T-helper 1 cell treated with Interleukin-12 subunit alpha and Interleukin-12 subunit beta and Interleukin-4 antibody, amounts not matched to agents 30 μg/mL and 1 μg/mL, for 36 hours (primary cell): ENCODE results near the gene RIC8B.

Experiments used
- H3K27ac Mint-ChIP-seq: one replicate; pipeline ENCODE4 v1.8.0; 2021; ENCODE audit warnings: mild to moderate bottlenecking, mixed read lengths
- H3K27me3 Mint-ChIP-seq: one replicate; pipeline ENCODE4 v1.8.0; 2021; ENCODE audit warnings: low read depth, mixed read lengths
- H3K36me3 Mint-ChIP-seq: one replicate; pipeline ENCODE4 v1.8.0; 2021; ENCODE audit warnings: low read depth, mixed read lengths
- H3K4me1 Mint-ChIP-seq: one replicate; pipeline ENCODE4 v1.8.0; 2021; ENCODE audit warnings: low read depth, mixed read lengths
- H3K4me3 Mint-ChIP-seq: one replicate; pipeline ENCODE4 v1.8.0; 2021; ENCODE audit warnings: mild to moderate bottlenecking, moderate library complexity, mixed read lengths
- H3K9me3 Mint-ChIP-seq: one replicate; pipeline ENCODE4 v1.8.0; 2021; ENCODE audit warnings: mixed read lengths

RIC8B gene

DNA sequence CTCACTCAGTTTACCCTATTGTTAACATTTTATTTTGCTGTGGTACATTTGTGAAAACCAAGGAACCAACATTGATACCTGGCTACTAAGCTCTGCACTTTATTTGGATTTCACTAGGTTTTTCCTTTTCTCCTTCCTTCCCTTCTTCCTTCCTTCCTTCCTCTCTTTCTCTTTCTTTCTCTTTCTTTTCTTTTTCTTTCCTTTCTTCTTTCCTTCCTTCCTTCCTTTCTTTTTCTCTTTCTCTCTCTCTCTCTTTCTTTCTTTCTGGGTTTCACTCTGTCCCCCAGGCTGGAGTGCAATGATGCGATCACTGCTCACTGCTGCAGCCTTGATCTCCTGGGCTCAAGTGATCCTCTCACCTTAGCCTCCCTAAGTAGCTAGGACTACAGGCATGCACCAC is 152.2 kb downstream of the RIC8B start:
- Mint-ChIP-seq H3K36me3 (no peaks in the 10 kb centered on the region), H3K4me1 (no peaks in the 10 kb centered on the region), H3K4me3 (no peak overlapping the region), H3K27me3 (peaks cover 51% of the 10 kb centered on the region), H3K9me3 (peaks cover 7% of the 10 kb centered on the region), H3K27ac (no peak overlapping the region)

DNA sequence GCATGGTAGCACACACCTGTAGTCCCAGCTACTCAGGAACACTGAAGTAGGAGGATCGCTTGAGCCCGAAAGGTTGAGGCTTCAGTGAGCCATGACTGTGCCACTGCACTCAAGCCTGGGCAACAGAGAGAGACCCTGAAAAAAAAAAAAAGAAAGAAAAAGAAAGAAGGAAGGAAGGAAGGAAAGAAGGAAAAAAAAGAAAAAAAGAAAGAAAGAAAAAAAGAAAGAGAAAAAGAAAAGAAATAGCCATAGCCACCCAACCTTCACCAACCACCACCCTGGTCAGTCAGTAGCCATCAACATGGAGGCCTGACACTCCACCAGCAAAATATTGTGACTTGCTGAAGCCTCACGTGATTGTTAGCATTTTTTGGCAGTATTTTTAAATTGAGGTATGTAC is 159.8 kb downstream of the RIC8B start:
- H3K36me3 Mint-ChIP-seq, result no peaks in the 10 kb centered on the region
- no peak overlapping the region for H3K27ac Mint-ChIP-seq
- H3K4me3 Mint-ChIP-seq, result no peak overlapping the region
- H3K4me1 Mint-ChIP-seq, result no peaks in the 10 kb centered on the region
- H3K27me3 Mint-ChIP-seq, result peaks cover 11% of the 10 kb centered on the region
- H3K9me3 Mint-ChIP-seq, result no peaks in the 10 kb centered on the region
